Glutamatergic neuron (in vitro differentiated cells): ENCODE measurements around the gene SLC45A2. TPM values are rescaled to one million over a fixed set of nuclear protein-coding genes. Genes with fewer than 3 reads are reported as not detected.

ENCODE experiments used
- DNase-seq: peaks from one replicate; pipeline ENCODE4 v3.0.0; 2022
- H3K27ac Mint-ChIP-seq: one replicate; pipeline ENCODE4 v1.8.0; 2020; ENCODE audit warnings: mild to moderate bottlenecking, mixed read lengths, inconsistent platforms; ENCODE audit not compliant: unreplicated experiment
- H3K27me3 Mint-ChIP-seq: one replicate; pipeline ENCODE4 v1.8.0; 2020; ENCODE audit warnings: mild to moderate bottlenecking, moderate library complexity, mixed read lengths, inconsistent platforms; ENCODE audit not compliant: unreplicated experiment
- H3K36me3 Mint-ChIP-seq: one replicate; pipeline ENCODE4 v1.8.0; 2020; ENCODE audit warnings: mild to moderate bottlenecking, mixed read lengths, inconsistent platforms; ENCODE audit not compliant: unreplicated experiment
- H3K4me1 Mint-ChIP-seq: one replicate; pipeline ENCODE4 v1.8.0; 2020; ENCODE audit warnings: mild to moderate bottlenecking, low read depth, mixed read lengths, inconsistent platforms; ENCODE audit not compliant: unreplicated experiment
- H3K4me3 Mint-ChIP-seq: one replicate; pipeline ENCODE4 v1.8.0; 2020; ENCODE audit warnings: mild to moderate bottlenecking, mixed read lengths, inconsistent platforms; ENCODE audit not compliant: unreplicated experiment
- H3K9me3 Mint-ChIP-seq: one replicate; pipeline ENCODE4 v1.8.0; 2020; ENCODE audit warnings: mild to moderate bottlenecking, moderate library complexity, mixed read lengths, inconsistent platforms; ENCODE audit not compliant: unreplicated experiment
- total RNA-seq: library from RNA; stranded (reverse); fragmentation: NEBNext Ultra II Directional; extraction: Animal tissue kit (Norgen Biotek cat#: 25700); gene quantifications from one replicate; pipeline ENCODE4 v1.2.1, GENCODE V29; 2021; ENCODE audit not compliant: unreplicated experiment
- TF ChIP-seq, protein P1 (sequence below): fragments of 200-600 bp; sonication (generic); IDR thresholded peaks from one replicate; pipeline ENCODE4 v1.5.0; 2021; ENCODE audit not compliant: partially characterized antibody, unreplicated experiment

Gene SLC45A2
- total RNA-seq, 1 donor from 2014 or later: 0.76 TPM

DNA sequence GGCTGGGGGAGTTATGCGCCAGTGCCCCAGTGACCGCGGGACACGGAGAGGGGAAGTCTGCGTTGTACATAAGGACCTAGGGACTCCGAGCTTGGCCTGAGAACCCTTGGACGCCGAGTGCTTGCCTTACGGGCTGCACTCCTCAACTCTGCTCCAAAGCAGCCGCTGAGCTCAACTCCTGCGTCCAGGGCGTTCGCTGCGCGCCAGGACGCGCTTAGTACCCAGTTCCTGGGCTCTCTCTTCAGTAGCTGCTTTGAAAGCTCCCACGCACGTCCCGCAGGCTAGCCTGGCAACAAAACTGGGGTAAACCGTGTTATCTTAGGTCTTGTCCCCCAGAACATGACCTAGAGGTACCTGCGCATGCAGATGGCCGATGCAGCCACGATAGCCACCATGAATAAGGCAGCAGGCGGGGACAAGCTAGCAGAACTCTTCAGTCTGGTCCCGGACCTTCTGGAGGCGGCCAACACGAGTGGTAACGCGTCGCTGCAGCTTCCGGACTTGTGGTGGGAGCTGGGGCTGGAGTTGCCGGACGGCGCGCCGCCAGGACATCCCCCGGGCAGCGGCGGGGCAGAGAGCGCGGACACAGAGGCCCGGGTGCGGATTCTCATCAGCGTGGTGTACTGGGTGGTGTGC lies 48.0 kb downstream of the SLC45A2 start, which contains the start of gene RXFP3:
Gene RXFP3 (plus strand): TSS at position 6 of the 636 bp plus-strand sequence. CDS start 355 bp downstream, at position 361.
- H3K9me3 Mint-ChIP-seq: peaks cover 6% of the 10 kb centered on the region
- H3K4me3 Mint-ChIP-seq: peak within 1 kb of the TSS; percentile 89
- H3K36me3 Mint-ChIP-seq: no peaks in the 10 kb centered on the region
- peaks cover 15% of the 10 kb centered on the region for H3K4me1 Mint-ChIP-seq
- DNase-seq: peak; percentile 31
- H3K27me3 Mint-ChIP-seq: peaks cover 7% of the 10 kb centered on the region
- TF ChIP-seq, protein P1, sequence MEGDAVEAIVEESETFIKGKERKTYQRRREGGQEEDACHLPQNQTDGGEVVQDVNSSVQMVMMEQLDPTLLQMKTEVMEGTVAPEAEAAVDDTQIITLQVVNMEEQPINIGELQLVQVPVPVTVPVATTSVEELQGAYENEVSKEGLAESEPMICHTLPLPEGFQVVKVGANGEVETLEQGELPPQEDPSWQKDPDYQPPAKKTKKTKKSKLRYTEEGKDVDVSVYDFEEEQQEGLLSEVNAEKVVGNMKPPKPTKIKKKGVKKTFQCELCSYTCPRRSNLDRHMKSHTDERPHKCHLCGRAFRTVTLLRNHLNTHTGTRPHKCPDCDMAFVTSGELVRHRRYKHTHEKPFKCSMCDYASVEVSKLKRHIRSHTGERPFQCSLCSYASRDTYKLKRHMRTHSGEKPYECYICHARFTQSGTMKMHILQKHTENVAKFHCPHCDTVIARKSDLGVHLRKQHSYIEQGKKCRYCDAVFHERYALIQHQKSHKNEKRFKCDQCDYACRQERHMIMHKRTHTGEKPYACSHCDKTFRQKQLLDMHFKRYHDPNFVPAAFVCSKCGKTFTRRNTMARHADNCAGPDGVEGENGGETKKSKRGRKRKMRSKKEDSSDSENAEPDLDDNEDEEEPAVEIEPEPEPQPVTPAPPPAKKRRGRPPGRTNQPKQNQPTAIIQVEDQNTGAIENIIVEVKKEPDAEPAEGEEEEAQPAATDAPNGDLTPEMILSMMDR: no peak
- no peak within 1 kb of the TSS for H3K27ac Mint-ChIP-seq

DNA sequence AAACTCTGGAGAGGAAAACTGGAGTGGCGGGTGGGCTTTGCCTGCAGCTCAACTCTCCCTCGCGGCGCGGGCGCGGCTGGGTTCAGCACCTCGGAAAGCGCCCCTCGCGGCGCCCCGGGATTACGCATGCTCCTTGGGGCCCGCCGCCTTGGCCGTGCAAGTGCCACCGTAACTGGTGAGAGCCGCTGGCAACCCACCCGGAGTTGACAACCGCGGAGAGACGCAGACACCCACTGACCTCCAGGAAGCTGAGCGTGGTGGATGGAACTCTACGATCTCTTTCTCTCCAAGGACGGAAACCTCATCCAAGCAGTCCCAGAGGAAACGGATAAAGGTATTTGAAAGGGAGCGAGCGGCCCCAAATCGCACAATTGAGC lies 48.5 kb downstream of the SLC45A2 start:
- peak overlapping the region; percentile 89 for H3K4me3 Mint-ChIP-seq
- peaks cover 11% of the 10 kb centered on the region for H3K4me1 Mint-ChIP-seq
- peak; percentile 79 for DNase-seq
- no peaks in the 10 kb centered on the region for H3K36me3 Mint-ChIP-seq
- peaks cover 7% of the 10 kb centered on the region for H3K27me3 Mint-ChIP-seq
- TF ChIP-seq, protein P1: peak; percentile 64
- peaks cover 6% of the 10 kb centered on the region for H3K9me3 Mint-ChIP-seq
- H3K27ac Mint-ChIP-seq: no peak overlapping the region

DNA sequence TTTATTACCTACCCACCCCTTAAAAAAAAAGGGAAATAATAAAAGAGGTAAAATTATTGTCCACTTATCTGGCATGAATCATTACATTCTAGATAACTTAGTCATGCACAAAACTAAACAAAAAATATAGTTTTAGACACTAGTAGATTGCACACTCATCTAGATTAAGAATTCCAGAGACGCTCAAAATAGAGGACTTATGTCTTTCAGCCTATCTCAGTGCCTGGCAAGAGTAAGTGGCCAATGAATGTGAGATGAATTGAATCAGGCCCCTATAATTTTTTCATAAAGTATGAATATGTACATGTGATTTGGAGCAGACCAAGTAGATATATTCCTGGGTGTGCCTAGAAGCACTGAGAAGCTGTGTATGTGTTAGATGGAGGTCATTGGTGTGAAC lies 50.3 kb downstream of the SLC45A2 start:
- Mint-ChIP-seq H3K4me1 (peaks cover 8% of the 10 kb centered on the region), H3K36me3 (no peaks in the 10 kb centered on the region), H3K27me3 (peaks cover 7% of the 10 kb centered on the region), H3K9me3 (peaks cover 5% of the 10 kb centered on the region), H3K4me3 (no peak overlapping the region), H3K27ac (no peak overlapping the region)
- DNase-seq: no peak
- TF ChIP-seq, protein P1: no peak

DNA sequence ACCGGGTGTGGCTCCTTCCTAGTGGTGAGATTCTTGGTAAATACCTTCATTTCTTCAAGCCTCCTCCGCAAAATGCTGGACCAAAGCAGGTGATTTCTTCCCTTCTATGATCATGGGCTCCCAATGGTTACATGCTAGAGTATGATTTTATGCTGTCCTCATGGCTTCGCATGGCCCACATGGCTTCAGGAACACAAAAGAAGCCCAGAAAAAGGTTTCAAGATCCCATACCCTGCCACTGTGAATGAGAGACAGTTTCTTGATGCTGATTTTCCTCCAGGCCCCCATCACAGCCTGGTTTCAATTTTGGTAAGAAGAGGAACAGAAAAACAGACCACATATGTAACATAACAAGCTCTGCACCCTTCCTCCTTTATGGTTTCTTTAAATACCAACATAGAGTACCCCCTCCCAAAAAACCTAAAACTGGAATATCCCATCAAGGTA lies 50.7 kb downstream of the SLC45A2 start:
- Mint-ChIP-seq H3K36me3 (no peaks in the 10 kb centered on the region), H3K9me3 (peaks cover 4% of the 10 kb centered on the region), H3K4me1 (peaks cover 7% of the 10 kb centered on the region), H3K27me3 (peaks cover 7% of the 10 kb centered on the region), H3K4me3 (no peak overlapping the region), H3K27ac (no peak overlapping the region)
- no peak for DNase-seq
- TF ChIP-seq, protein P1: no peak

DNA sequence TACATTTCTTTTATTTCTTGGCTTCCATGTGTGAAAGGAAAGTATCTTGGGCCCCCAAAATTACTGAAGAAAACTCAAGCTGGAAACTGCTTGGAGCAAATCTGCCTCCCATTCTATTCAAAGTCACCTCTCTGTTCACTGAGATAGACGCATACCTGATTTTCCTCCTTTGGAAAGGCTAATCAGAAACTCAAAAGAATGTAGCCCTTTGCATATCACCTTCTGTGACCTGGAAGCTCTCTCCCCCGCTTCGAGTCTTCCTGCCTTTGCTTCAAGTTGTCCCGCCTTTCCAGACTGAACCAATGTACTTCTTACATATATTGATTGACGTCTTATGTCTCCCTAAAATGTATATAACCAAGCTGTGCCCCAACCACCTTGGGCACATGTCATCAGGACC lies 53.4 kb downstream of the SLC45A2 start:
- H3K9me3 Mint-ChIP-seq: peaks cover 2% of the 10 kb centered on the region
- no peak overlapping the region for H3K4me3 Mint-ChIP-seq
- TF ChIP-seq, protein P1: no peak
- no peaks in the 10 kb centered on the region for H3K36me3 Mint-ChIP-seq
- no peak for DNase-seq
- no peak overlapping the region for H3K27ac Mint-ChIP-seq
- peaks cover 6% of the 10 kb centered on the region for H3K4me1 Mint-ChIP-seq
- peaks cover 3% of the 10 kb centered on the region for H3K27me3 Mint-ChIP-seq
